Measurements from ENCODE around the gene MRM2.

- TF ChIP-seq POLR2AphosphoS5 (IDR thresholded peaks at IDR 0.05; ENCODE audit: borderline replicate concordance, low read depth, low read length): no peak
- TF ChIP-seq EZH2 (IDR thresholded peaks at IDR 0.05): no peak
Observed at GRCh38 chr7:2244404-2244995, 2.5 kb upstream of the MRM2 start.

Data from SK-N-MC (cell line).